COLO829 (cell line): ENCODE results near the gene ATP1A2.
"Not testable (repeated sequence)": the region's sequence is repeated elsewhere in the genome, so short reads cannot be mapped to it uniquely, and the experiment has no call there.

Experiments used
- DNase-seq: peaks from one replicate; pipeline ENCODE4 v3.0.0; 2012; ENCODE audit warnings: low spot score

Gene ATP1A2

GRCh38 chr1:160101037-160101716, 14.4 kb upstream of the ATP1A2 start:
- peak; percentile 90 for DNase-seq

- DNase-seq: no peak
Observed at GRCh38 chr1:160101717-160102522, 13.6 kb upstream of the ATP1A2 start.

DNA sequence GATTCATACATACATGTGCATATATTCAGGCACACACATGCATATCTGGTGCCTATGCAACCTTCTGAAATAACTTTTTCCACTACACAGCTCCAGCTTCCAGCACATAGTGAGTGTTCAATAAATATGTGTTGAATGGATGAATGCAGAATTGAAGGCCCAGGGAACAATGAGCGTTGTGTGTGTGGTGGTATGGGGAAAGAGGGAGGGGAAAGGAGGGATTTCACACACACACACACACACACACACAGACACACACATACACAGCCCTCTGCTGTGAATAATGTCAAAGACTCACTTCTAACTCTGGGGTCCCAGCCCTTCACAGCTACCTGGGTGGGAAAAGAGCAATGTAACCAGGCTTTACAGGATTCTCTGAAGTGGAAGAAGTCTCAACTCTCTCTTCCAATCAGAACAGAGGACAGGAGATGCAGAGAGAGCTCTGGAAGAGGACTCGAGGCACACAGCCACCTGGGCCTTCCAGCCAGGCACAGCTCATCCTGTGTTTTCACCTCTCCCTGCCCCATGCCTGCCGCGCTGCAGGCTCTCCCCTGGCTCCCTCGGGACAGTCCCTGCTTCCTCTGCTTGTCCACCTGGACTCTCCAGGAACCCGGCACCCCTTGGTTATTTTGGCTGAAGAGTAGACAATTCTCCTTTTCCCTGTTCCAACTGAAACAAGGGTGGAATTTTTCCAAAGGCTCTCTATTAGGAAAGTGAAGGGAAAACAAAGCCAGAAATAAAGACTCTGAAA, 11.7 kb upstream of the ATP1A2 start:
- peak; percentile 51 for DNase-seq

DNA sequence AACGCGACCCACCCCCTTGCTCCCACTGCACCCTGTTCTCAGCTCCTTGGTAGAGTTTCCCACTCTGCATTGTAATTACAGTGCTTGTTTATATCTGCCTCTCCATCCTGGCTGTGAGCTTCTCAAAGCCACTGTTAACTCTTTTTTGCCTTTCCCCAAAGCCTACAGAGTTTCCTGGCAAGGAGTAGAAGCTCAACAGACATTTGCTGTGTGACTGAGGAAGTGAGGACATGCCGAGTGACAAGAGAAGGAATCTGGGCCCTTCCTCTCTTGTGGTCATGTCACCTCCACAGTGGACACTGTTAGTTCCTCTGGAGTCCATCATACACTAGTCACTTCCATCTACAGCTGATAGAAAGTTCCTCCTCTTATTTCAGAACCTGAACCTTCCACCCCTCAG, 11.1 kb upstream of the ATP1A2 start:
- no peak for DNase-seq

GRCh38 chr1:160105155-160105554, 10.4 kb upstream of the ATP1A2 start:
- no peak for DNase-seq

DNA sequence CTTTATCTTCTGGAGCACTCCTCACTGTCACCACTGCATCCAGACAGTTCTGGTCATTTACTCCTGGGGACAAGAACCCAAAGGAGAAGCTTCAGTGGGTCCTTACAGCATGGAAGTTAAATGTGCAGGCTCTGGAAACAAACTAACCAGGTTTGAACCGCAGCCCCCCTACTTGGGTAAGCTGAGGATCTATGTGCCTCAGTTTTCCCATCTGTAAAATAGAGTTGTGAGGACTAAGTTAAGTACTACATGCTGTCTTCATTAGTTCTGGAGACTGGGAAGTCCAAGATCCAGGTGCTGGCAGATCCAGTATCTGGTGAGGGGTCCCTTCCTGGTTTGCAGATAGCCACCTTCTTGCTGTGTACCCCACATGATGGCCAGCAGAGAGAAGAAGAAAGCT, 8.0 kb upstream of the ATP1A2 start:
- DNase-seq: no peak

GRCh38 chr1:160108888-160109662, 6.5 kb upstream of the ATP1A2 start:
- peak; percentile 86 for DNase-seq

DNA sequence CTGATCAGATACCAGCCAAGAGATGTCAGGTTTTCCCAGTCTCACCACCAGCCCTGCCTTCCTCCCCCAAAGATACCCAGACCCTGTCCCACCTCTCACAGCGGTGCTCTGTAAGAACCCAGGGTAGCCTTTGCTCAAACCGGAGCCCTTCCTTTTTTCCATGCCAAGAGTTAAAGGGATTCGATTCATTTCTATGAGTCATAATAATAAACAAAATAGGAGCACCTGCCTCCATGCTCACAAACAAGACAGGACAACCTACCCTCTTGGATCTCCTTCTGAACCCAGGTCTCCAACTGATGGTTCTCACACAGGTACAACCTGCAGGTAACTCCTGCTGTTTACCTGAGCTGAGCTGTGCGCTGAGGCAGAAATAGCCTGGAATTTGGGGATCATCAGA, 5.9 kb upstream of the ATP1A2 start:
- no peak for DNase-seq

DNA sequence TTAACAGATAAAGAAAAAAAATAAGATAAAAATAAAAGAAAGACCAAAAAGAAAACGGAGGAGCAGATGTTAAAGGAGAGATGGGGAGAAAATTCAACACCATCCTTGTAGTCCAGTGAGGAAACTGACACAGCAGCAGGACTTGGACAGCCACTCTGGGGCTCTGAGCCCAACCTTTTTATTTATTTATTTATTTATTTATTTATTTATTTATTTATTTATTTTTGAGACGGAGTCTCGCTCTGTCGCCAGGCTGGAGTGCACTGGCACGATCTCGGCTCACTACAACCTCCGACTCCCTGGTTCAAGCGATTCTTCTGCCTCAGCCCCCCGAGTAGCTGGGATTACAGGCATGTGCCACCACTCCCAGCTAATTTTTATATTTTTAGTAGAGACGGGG, 4.1 kb upstream of the ATP1A2 start:
- not testable (repeated sequence) for DNase-seq

DNA sequence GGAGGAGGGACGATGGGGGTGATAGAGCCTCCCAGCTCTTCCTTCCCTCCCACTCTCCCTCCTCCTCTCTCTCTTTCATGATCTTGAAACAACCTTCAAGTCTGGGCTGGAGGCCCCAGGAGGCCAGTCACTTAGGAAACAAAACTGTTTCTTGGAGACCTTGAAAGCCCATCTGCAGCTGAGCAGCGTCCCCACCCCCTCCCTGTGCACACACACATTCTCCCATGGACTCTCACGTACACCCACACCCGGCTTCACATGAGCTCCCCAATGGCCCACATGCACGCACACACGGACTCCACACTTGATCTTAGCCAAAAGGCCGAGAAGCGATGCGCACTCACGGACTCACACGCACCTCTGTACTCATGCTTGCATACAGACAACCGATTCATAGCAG, 3.2 kb upstream of the ATP1A2 start:
- DNase-seq: no peak

DNA sequence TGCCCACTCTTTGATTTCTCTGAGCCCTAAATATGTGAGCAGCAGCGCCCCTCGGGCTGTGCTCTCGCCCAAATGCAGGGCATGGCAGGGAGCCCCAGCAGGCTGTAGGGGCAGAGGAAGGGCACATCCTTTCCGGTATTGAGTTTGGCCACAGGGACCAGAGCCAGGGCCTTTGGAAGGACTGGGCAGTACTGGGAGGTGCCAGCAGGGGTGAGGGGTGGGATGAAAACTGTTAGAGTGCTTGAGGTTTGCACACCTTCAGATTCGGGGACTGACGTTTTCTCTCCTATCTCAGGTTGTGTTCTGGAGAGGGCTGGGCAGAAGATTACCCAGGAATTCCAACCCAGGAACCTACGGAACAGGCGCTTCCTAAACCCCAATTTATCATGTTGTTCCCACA, 2.2 kb upstream of the ATP1A2 start:
- DNase-seq: no peak

DNA sequence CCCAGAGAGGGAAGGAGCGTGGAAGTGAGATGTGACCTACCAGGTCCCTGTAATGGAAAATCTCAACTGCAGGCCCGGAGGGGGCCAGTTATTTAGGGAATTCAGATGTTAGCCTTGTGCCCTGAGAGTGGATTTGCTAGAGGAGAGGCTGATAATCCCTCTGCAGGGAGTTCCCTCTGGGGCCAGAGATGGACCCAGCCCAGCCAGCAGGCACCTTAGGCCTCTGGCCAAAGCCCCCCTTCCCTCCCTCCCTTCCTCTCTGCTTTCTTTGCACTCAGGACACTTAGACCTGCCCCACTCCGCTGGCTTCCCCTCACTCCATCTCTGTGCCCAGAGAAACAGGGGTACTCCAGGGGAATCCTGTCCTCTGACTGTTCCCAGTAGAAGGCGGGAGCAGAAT, 1.5 kb upstream of the ATP1A2 start:
- no peak for DNase-seq

- DNase-seq: no peak
Observed at GRCh38 chr1:160116283-160117147, 956 bp downstream of the ATP1A2 start.

GRCh38 chr1:160117300-160117699, 1.7 kb downstream of the ATP1A2 start:
- no peak for DNase-seq

GRCh38 chr1:160117709-160118183, 2.2 kb downstream of the ATP1A2 start:
- DNase-seq: no peak

DNA sequence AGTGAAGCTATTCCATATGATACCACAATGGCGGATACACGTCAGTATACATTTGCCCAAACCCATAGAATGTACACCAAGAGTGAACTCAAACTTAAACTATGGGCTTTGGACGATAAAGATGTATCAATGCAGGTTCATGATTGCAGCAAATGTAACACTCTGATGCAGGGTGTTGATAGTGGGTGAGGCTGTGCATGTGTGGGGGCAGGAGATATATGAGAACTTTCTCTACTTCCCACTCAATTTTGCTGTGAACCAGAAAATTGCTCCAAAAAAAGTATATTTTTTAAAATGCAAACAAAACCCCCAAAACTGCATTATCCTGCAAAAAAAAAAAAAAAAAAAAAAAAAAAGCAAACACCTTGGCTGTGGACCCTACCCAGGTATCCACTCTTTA, 3.4 kb downstream of the ATP1A2 start:
- DNase-seq: no peak

DNA sequence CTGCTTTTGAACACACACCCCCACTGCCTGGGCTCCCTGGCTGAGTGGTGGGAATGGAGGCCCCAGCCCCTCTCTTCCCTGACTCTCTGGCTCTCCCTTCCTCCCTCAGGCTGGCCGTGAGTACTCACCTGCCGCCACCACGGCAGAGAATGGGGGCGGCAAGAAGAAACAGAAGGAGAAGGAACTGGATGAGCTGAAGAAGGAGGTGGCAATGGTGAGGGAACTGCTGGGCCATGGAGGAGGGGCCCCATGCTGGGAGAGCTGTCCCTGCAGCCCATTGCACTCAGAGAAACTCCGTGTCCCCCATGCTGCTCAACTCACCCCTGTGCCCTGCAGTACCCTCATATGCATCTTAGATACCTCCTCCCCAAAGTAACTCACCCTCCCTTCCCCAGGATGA, 5.2 kb downstream of the ATP1A2 start:
- no peak for DNase-seq

GRCh38 chr1:160121388-160121787, 5.8 kb downstream of the ATP1A2 start:
- DNase-seq: no peak

- DNase-seq: no peak
Observed at GRCh38 chr1:160122978-160123495, 7.5 kb downstream of the ATP1A2 start.

DNA sequence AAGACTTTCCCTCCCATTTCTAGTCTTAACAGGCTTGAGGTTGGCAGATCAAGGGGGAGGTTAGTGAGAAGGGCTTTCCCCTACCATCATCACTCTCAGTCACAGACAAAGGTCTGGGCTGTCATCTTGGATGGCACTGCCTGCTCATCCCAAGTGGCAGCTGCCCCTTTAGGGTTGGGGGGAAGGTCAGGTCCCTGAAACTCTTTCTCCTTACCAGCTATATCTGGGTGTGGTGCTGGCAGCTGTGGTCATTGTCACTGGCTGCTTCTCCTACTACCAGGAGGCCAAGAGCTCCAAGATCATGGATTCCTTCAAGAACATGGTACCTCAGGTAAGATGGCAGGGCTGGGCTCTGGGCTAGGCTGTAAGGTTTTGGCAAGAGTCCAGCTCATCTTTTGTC, 8.2 kb downstream of the ATP1A2 start:
- DNase-seq: no peak
